ENCODE measurements around the gene COL9A3.

The COL9A3 gene

GRCh38 chr20:62824476-62825332 lies 7.9 kb downstream of the COL9A3 start:
- DNase-seq = peak; percentile 62

- no peak for DNase-seq
These were observed 8.6 kb downstream of the COL9A3 start for GRCh38 chr20:62825333-62825985.

- DNase-seq = no peak
These were observed 9.3 kb downstream of the COL9A3 start for GRCh38 chr20:62825986-62826645.

GRCh38 chr20:62826646-62827310 lies 9.9 kb downstream of the COL9A3 start:
- DNase-seq = no peak

- DNase-seq = peak; percentile 5
These were observed 10.6 kb downstream of the COL9A3 start for GRCh38 chr20:62827311-62828038.

- DNase-seq = no peak
These were observed 11.2 kb downstream of the COL9A3 start for GRCh38 chr20:62828051-62828450.

- no peak for DNase-seq
These were observed 11.8 kb downstream of the COL9A3 start for GRCh38 chr20:62828511-62829230.

GRCh38 chr20:62829231-62830230 lies 12.7 kb downstream of the COL9A3 start:
- no peak for DNase-seq

GRCh38 chr20:62830251-62830650 lies 13.4 kb downstream of the COL9A3 start:
- DNase-seq = no peak

GRCh38 chr20:62830821-62831220 lies 14.0 kb downstream of the COL9A3 start:
- DNase-seq = no peak

- no peak for DNase-seq
These were observed 14.5 kb downstream of the COL9A3 start for GRCh38 chr20:62831361-62831788.

GRCh38 chr20:62831854-62832211 lies 15.0 kb downstream of the COL9A3 start:
- no peak for DNase-seq

GRCh38 chr20:62832212-62832922 lies 15.5 kb downstream of the COL9A3 start:
- DNase-seq = peak; percentile 91

GRCh38 chr20:62832951-62833391 lies 16.1 kb downstream of the COL9A3 start:
- DNase-seq = no peak

GRCh38 chr20:62834967-62835730 lies 18.3 kb downstream of the COL9A3 start:
- DNase-seq = no peak

- no peak for DNase-seq
These were observed 19.3 kb downstream of the COL9A3 start for GRCh38 chr20:62835931-62836861.

GRCh38 chr20:62836967-62837490 lies 20.2 kb downstream of the COL9A3 start:
- DNase-seq = no peak

GRCh38 chr20:62837790-62838127 lies 20.9 kb downstream of the COL9A3 start:
- no peak for DNase-seq

Measured in OCI-M1 (cell line).